Liver (tissue), 9 donors: ENCODE data around the gene CHID1. TPM values are rescaled to one million over a fixed set of nuclear protein-coding genes. Genes with fewer than 3 reads are reported as not detected.

ENCODE experiments used
- DNase-seq: peaks from one replicate; pipeline ENCODE4 v3.0.0-alpha.2; 2017; ENCODE audit warnings: low spot score
- H3K27ac ChIP-seq, 2 donors: one replicate each; pipeline ENCODE4 v1.7.0; 2013; ENCODE audit warnings: inconsistent platforms in 2 of 2, low read length in 2 of 2, control low read depth in 1 of 2, low read depth in 1 of 2, mild to moderate bottlenecking in 1 of 2
- H3K27me3 ChIP-seq, 4 donors: one replicate each; pipeline versions ENCODE4 v1.6.1 to v1.7.0; 2013; ENCODE audit warnings: low read length in 3 of 4, inconsistent platforms in 1 of 4, mild to moderate bottlenecking in 1 of 4, moderate library complexity in 1 of 4; ENCODE audit not compliant: control insufficient read depth in 4 of 4, insufficient read depth in 4 of 4
- H3K36me3 ChIP-seq, 4 donors: one replicate each; pipeline versions ENCODE4 v1.6.1 to v1.7.0; 2013; ENCODE audit warnings: low read length in 3 of 4, mild to moderate bottlenecking in 3 of 4, low read depth in 1 of 4, moderate library complexity in 1 of 4; ENCODE audit not compliant: control insufficient read depth in 4 of 4, insufficient read depth in 3 of 4
- H3K4me1 ChIP-seq, 4 donors: one replicate each; pipeline versions ENCODE4 v1.6.1 to v1.7.0; 2013; ENCODE audit warnings: low read length in 3 of 4, mild to moderate bottlenecking in 3 of 4, moderate library complexity in 1 of 4; ENCODE audit not compliant: control insufficient read depth in 4 of 4, insufficient read depth in 4 of 4
- H3K4me3 ChIP-seq, 3 donors: one replicate each; pipeline versions ENCODE4 v1.6.1 to v1.7.0; 2013; ENCODE audit warnings: low read length in 3 of 3, control low read depth in 1 of 3, low read depth in 1 of 3, mild to moderate bottlenecking in 1 of 3
- H3K9ac ChIP-seq, 2 donors: one replicate each; pipeline ENCODE4 v1.7.0; 2013; ENCODE audit warnings: low read length in 2 of 2, mild to moderate bottlenecking in 2 of 2, moderate library complexity in 2 of 2, control low read depth in 1 of 2, low read depth in 1 of 2
- H3K9me3 ChIP-seq, 4 donors: one replicate each; pipeline versions ENCODE4 v1.6.1 to v1.7.0; 2013; ENCODE audit warnings: low read length in 3 of 4; ENCODE audit not compliant: control insufficient read depth in 4 of 4
- EGR1 ChIP-seq, 2 donors: IDR thresholded peaks; 2 replicates each; pipeline ENCODE4 v1.6.1; 2016 to 2018; ENCODE audit warnings: antibody characterized with exemption in 2 of 2, low read depth in 2 of 2
- FOXA1 ChIP-seq: IDR thresholded peaks from 2 replicates; pipeline ENCODE4 v1.6.1; 2016; ENCODE audit warnings: antibody characterized with exemption
- HNF4G ChIP-seq: IDR thresholded peaks from 2 replicates; pipeline ENCODE4 v1.6.1; 2016; ENCODE audit warnings: antibody characterized with exemption
- JUND ChIP-seq, 2 donors: IDR thresholded peaks; 2 replicates each; pipeline ENCODE4 v1.6.1; 2016; ENCODE audit warnings: antibody characterized with exemption in 2 of 2
- RXRA ChIP-seq, 2 donors: IDR thresholded peaks; 2 replicates each; pipeline ENCODE4 v1.6.1; 2017 to 2018; ENCODE audit warnings: antibody characterized with exemption in 2 of 2, mild to moderate bottlenecking in 1 of 2
- SP1 ChIP-seq: IDR thresholded peaks from 2 replicates; pipeline ENCODE4 v1.6.1; 2018; ENCODE audit warnings: antibody characterized with exemption, mild to moderate bottlenecking
- YY1 ChIP-seq: IDR thresholded peaks from 2 replicates; pipeline ENCODE4 v1.6.1; 2016; ENCODE audit warnings: antibody characterized with exemption, mild to moderate bottlenecking
- WGBS: extraction: QIAGEN DNeasy Blood & Tissue Kit; methylation state at CpG from one replicate; pipeline ENCODE4 v1.1.7; 2013; 5-methylcytosine and 5-hydroxymethylcytosine counted together
- polyA plus RNA-seq, 2 donors: library from polyadenylated mRNA; stranded (reverse) in 1 of 2; unstranded in 1 of 2; fragments of 200-250 nt in 1 of 2; fragments of >200 nt in 1 of 2; fragmentation: Nextera tagmentation in 1 of 2; extraction: Ambion mirVana in 1 of 2; gene quantifications; one replicate each; pipeline versions ENCODE4 v1.2.1 to v1.2.3, GENCODE V29; 2013 to 2015
- total RNA-seq, 2 donors: library from RNA; depleted of rRNA; stranded (reverse); fragments of >200 nt; gene quantifications; one replicate each; pipeline ENCODE4 v1.2.3, GENCODE V29; 2014
- TF ChIP-seq, protein P1 (sequence below): IDR thresholded peaks from 2 replicates; pipeline ENCODE4 v1.6.1; 2016; ENCODE audit warnings: antibody characterized with exemption
- TF ChIP-seq, protein P2 (sequence below): IDR thresholded peaks from 2 replicates; pipeline ENCODE4 v1.6.1; 2016; ENCODE audit warnings: antibody characterized with exemption, mild to moderate bottlenecking
- TF ChIP-seq, protein P3 (sequence below): IDR thresholded peaks from 2 replicates; pipeline ENCODE4 v1.6.1; 2016; ENCODE audit warnings: antibody characterized with exemption
- TF ChIP-seq, protein P4 (sequence below): IDR thresholded peaks from 2 replicates; pipeline ENCODE4 v1.6.1; 2016; ENCODE audit warnings: antibody characterized with exemption
- donor health status: healthy.
- donor health status: healthy.
- donor health status: healthy.
- donor health status: healthy.
- donor health status: healthy.

CHID1 gene
- total and polyA plus RNA-seq, 4 donors, result 39.5 to 68.8 (median 59.1) TPM

DNA sequence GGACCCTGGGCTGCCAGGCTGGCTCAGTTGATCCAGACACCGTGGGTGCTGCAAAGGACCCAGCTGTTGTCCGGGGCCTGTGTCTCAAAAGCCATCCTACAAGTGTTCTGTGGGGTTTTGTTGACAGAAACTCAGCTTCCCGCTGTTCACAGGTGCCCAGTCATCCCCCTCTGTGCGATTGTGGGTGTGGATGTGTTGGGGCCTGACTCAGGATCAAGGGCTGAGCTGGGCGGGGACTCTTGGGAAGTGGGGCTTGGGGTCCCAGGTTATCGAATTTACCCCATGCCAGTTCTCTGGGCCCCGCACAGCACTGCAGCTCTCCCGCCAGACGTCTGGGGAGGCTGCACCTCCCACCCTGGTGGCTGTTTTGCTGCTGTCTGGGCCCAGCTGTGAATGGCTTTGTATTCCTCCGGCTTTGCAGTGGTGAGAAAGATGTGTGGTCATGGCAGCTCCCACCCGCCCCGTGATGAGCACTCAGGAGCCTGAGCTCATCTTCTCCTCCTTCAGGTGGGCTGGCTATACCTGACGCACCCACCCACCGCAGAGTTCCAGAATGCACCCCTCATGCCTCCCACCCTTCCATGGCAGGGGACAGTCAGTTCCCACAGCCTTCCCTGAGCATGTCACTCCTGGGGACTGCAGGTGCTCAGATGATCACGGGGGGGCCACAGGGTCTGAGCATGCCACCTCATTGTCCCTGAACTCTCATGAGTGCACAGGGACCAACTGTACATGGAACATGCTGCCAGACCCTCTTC lies 11.5 kb upstream of the CHID1 start (continued):
- no peak for TF ChIP-seq HNF4G
- TF ChIP-seq YY1, result no peak
- no peak for TF ChIP-seq RXRA (IDR thresholded peaks at IDR 0.05)
- no peak for TF ChIP-seq EGR1 (IDR thresholded peaks at IDR 0.05; ENCODE audit: low read depth in 2 of 2)
- TF ChIP-seq FOXA1, result no peak
- TF ChIP-seq, protein P1, sequence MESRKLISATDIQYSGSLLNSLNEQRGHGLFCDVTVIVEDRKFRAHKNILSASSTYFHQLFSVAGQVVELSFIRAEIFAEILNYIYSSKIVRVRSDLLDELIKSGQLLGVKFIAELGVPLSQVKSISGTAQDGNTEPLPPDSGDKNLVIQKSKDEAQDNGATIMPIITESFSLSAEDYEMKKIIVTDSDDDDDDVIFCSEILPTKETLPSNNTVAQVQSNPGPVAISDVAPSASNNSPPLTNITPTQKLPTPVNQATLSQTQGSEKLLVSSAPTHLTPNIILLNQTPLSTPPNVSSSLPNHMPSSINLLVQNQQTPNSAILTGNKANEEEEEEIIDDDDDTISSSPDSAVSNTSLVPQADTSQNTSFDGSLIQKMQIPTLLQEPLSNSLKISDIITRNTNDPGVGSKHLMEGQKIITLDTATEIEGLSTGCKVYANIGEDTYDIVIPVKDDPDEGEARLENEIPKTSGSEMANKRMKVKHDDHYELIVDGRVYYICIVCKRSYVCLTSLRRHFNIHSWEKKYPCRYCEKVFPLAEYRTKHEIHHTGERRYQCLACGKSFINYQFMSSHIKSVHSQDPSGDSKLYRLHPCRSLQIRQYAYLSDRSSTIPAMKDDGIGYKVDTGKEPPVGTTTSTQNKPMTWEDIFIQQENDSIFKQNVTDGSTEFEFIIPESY, result no peak
- no peak for TF ChIP-seq JUND (IDR thresholded peaks at IDR 0.05)
- no peak for TF ChIP-seq SP1

DNA sequence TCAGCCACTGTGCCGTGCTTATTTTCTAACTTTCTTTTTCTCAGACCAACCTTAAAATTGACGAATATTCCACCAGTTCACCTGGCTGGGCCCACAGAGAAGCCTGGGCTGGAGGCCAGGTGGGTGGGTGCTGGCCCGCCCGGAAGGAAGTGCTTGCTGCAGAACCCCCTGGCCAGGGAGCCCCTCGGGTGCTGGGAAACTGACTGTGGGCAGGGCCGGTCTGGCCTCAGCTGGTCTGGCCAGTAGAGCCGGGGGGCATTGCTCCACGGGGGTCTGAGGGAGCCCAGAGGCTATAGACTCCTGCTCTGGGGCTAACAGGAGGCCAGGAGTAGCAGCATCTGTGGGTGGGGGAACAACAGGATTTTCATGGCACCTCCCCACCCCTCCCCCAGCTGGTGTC lies 6.8 kb upstream of the CHID1 start:
- Histone ChIP-seq H3K4me1 (peaks cover 1 to 23% (median 15%) of the 10 kb centered on the region in 4 donors), H3K36me3 (no peaks in the 10 kb centered on the region), H3K9me3 (no peaks in the 10 kb centered on the region), H3K9ac (no peak overlapping the region), H3K4me3 (no peak overlapping the region), H3K27ac (no peak overlapping the region), H3K27me3 (no peaks in the 10 kb centered on the region)
- 87% methylated on average over 8 of the region's 8 CpGs for WGBS
- no peak for DNase-seq
- TF ChIP-seq SP1 (no peak), FOXA1 (no peak)
- TF ChIP-seq, protein P2, sequence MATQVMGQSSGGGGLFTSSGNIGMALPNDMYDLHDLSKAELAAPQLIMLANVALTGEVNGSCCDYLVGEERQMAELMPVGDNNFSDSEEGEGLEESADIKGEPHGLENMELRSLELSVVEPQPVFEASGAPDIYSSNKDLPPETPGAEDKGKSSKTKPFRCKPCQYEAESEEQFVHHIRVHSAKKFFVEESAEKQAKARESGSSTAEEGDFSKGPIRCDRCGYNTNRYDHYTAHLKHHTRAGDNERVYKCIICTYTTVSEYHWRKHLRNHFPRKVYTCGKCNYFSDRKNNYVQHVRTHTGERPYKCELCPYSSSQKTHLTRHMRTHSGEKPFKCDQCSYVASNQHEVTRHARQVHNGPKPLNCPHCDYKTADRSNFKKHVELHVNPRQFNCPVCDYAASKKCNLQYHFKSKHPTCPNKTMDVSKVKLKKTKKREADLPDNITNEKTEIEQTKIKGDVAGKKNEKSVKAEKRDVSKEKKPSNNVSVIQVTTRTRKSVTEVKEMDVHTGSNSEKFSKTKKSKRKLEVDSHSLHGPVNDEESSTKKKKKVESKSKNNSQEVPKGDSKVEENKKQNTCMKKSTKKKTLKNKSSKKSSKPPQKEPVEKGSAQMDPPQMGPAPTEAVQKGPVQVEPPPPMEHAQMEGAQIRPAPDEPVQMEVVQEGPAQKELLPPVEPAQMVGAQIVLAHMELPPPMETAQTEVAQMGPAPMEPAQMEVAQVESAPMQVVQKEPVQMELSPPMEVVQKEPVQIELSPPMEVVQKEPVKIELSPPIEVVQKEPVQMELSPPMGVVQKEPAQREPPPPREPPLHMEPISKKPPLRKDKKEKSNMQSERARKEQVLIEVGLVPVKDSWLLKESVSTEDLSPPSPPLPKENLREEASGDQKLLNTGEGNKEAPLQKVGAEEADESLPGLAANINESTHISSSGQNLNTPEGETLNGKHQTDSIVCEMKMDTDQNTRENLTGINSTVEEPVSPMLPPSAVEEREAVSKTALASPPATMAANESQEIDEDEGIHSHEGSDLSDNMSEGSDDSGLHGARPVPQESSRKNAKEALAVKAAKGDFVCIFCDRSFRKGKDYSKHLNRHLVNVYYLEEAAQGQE, result no peak
- TF ChIP-seq, protein P3, sequence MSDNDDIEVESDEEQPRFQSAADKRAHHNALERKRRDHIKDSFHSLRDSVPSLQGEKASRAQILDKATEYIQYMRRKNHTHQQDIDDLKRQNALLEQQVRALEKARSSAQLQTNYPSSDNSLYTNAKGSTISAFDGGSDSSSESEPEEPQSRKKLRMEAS, result no peak
- TF ChIP-seq, protein P1, result no peak
- TF ChIP-seq, protein P4, sequence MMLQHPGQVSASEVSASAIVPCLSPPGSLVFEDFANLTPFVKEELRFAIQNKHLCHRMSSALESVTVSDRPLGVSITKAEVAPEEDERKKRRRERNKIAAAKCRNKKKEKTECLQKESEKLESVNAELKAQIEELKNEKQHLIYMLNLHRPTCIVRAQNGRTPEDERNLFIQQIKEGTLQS, result no peak
